Measurements from ENCODE around the gene CAMSAP2.
A peak's percentile ranks its signal among the peaks of the same experiment; 100 is the strongest.

Gene CAMSAP2, protein sequence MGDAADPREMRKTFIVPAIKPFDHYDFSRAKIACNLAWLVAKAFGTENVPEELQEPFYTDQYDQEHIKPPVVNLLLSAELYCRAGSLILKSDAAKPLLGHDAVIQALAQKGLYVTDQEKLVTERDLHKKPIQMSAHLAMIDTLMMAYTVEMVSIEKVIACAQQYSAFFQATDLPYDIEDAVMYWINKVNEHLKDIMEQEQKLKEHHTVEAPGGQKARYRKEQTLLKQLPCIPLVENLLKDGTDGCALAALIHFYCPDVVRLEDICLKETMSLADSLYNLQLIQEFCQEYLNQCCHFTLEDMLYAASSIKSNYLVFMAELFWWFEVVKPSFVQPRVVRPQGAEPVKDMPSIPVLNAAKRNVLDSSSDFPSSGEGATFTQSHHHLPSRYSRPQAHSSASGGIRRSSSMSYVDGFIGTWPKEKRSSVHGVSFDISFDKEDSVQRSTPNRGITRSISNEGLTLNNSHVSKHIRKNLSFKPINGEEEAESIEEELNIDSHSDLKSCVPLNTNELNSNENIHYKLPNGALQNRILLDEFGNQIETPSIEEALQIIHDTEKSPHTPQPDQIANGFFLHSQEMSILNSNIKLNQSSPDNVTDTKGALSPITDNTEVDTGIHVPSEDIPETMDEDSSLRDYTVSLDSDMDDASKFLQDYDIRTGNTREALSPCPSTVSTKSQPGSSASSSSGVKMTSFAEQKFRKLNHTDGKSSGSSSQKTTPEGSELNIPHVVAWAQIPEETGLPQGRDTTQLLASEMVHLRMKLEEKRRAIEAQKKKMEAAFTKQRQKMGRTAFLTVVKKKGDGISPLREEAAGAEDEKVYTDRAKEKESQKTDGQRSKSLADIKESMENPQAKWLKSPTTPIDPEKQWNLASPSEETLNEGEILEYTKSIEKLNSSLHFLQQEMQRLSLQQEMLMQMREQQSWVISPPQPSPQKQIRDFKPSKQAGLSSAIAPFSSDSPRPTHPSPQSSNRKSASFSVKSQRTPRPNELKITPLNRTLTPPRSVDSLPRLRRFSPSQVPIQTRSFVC (N-terminal part only)

GRCh38 chr1:200738327-200738948 lies at the start of gene CAMSAP2:
TSS of gene CAMSAP2 (plus strand) at chr1:200738893. CDS start at chr1:200739828, 935 bp downstream.
- DNase-seq, result peak; percentile 91

DNA sequence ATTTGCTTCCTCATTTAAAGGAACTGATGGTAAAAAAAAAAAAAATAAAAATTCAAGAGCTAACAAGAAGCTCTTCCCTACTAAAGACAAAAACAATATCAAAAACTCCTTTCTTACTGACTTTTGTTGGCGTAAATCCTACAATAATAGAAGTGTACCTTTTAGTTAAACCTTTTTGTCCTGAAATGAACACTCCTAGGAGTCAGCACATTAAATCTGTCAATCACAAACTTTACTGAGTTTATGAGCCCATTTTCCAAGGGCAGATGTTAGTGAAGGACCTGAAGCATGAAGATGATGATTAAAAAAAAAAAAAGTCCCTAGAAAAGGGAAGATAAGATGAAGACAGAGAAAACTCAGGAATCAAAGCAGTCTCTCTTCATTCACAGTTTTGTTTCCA lies 46.4 kb upstream of the CAMSAP2 start:
- DNase-seq, result no peak

DNA sequence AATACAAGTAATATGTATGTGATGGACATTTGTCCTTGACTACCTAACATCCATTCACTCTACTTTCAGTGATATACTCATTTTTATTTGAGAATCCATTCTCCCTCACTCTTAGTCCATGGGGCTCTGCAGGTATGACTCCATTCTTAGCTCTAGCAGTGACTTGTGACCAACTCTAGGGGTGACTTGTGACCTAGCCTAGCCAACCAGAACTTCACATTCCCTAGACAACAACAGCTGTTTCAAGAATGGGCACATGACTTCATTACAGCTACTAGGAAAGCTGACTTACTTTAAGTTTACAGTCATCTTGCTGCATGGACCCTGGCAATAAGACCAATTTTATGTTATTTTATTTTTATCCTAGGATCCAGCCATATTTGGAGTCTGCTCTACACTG lies 45.4 kb upstream of the CAMSAP2 start:
- no peak for DNase-seq

DNA sequence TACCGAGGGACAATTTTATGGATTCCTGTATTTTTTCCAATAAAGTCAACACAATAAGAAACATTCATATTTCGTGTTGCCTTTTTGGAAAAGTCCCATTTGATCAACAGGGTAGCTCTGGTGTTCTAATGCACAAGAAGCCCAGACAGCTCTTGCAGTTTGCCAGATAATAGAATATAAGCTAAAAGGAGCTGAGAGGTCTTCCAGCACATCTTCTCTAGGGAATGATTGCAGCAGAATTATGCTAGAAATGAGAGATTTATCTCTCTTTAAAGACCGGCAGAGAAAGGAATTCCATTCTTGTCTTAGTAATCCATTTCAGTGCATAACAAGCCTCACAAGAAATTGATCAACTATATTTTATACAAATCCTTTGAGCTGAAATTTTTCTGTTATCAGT lies 44.0 kb upstream of the CAMSAP2 start:
- DNase-seq, result no peak

DNA sequence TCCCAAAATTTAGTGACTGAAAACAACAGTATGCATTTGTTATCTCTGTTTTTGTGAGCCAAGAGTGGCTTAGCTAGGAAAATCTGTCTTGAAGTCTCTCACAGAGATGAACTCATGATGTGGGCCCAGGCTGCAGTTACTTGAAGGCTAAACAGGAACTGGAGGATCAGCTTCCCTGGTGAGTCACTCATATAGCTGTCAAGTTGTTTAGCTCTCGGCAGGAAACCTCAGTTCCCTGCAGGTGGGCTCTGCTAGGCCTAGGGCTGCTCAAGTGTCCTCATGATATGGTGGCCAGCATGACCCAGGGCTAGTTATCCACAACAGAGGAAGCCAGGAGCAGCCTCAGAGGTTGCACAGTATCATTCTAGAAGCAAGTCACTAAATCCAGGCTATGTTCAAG lies 38.8 kb upstream of the CAMSAP2 start:
- no peak for DNase-seq

GRCh38 chr1:200704986-200705500 lies 33.6 kb upstream of the CAMSAP2 start:
- no peak for DNase-seq

DNA sequence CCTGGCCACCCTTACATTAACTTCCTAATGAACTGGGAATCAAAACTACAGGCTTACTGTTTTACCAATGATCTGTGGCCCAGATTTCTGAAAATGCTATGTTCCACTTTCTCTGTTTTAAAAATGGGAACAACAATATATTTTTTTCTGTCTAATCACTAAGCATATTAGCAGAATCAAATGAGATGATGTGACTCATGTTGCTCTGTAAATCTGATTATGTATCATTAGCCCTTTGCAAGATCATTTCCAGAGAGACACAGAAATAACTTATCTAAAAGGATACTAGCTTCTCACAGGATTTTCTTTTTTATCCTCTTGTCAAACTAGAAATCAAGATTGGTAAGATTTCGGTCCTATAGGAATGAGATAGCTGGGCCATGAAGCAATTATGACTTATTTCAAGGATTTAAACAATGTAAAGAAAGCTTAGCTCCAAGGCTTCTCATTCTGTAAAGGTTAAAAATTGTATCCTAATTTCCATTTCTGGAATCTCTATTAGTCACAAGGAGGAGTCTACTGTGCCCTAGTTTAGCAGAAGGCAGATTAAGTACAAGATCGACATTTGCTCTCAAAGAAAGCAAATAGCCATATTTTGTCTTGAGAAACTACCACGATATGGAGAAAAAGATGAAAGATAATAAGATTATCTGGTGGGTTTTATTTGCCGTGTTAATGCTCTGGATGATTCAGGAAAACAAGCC lies 32.4 kb upstream of the CAMSAP2 start:
- DNase-seq, result no peak

GRCh38 chr1:200707116-200707515 lies 31.6 kb upstream of the CAMSAP2 start:
- no peak for DNase-seq

DNA sequence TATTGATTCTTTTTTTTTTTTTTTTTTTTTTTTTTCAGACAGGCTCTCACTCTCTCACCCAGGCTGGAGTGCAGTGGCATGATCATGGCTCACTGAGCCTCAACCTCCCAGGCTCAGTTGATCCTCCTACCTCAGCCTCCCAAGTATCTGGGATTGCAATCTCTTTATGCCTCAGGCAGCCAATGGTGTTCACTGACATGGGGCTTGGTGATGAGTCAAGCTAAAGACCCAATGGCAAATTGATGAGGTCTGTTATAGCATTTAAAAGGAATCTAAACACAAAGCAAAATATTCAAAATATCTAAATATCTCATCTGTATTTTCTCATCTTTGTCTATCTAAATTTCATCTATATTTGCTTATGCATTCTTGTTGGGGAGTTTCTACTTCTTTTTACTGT lies 30.5 kb upstream of the CAMSAP2 start:
- no peak for DNase-seq

GRCh38 chr1:200708769-200709168 lies 29.9 kb upstream of the CAMSAP2 start:
- DNase-seq, result no peak

DNA sequence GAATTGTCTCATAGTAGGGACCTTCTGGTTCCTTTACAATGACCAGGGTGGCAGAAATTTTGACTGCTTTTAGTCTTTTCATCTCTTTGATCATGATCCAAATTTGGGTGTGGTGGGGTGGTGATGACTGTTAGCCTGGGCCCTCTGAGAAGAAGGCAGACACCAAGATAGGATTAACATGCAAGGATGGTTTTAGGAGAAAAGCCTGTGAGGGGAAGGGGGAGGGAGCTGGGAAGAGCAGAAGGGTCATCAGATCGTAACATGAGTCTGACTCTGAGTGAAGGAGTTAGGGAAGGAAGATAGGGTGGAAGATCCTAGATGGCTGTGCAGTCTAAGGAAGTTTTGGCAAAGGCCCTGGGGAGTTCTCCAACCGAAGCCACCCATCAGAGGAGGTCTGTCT lies 28.5 kb upstream of the CAMSAP2 start:
- DNase-seq, result no peak

DNA sequence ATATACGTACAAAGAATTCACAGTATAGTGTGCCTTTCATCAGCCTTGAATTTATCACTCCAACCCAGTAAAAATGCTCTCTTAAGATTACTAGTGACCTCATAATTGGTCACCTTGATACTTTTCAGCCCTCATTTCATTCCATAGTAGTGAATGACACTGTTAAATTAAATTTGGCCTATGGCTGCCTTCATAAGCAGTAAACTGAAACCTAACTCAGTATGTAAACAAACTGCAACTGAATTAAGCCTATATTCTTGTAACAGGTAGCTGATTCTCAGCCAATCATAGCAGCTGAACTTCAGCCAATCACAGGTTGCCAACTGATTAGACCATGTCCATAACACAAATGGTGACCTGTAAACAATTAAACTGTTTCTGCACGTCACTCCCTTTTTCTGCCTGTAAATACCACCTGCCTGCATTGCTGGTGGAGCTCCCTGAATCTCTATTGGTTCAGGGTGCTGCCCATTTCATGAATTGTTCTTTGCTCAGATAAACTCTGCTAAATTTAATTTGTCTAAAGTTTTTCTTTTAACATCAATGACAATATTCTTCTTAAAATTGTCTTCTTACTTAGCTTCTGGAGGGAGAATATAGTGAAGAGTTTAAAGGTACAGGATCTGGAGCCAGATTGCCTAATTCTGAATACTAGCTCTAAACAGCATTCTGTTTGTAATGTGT lies 24.0 kb upstream of the CAMSAP2 start:
- DNase-seq, result no peak

GRCh38 chr1:200720199-200720598 lies 18.5 kb upstream of the CAMSAP2 start:
- DNase-seq, result no peak

DNA sequence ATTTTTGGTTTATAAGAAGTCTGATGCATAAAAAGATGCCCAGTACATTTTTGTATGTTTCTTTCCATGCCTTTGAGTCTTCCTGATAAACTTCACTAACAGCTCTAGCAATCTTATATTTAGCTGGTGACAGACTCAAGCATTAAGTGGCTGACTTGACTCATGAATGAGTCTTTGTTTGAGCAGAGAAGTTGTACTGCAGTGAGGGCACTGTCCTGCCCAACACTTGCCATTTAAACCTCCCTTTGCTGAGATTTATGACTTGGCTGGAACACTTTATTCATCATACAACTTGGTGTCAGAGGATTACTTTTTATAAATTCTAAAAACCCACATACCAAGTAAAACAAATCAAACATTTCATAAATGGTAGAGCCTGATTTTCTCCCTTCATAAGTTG lies 14.6 kb upstream of the CAMSAP2 start:
- no peak for DNase-seq

DNA sequence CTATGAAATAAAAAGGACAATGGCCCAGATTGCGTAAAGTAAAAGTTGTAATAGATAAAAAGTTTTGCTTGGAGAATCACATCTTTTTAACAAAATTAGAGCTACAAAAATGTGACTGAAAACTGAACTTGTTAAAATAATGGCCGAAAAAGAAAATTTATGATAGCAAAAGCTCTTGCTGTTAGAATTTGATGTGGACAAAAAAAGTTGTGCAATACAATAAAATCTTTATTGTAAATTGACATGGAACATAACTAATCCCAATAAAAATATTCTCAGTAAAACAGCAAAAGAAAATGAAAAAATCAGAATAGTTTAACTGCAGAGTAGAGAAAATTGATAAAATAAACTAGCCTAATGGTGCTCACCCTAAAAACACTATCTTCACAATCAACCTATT lies 11.4 kb upstream of the CAMSAP2 start:
- DNase-seq, result no peak

GRCh38 chr1:200729863-200730262 lies 8.8 kb upstream of the CAMSAP2 start:
- no peak for DNase-seq

GRCh38 chr1:200731654-200732332 lies 6.9 kb upstream of the CAMSAP2 start:
- DNase-seq, result no peak

GRCh38 chr1:200732438-200732837 lies 6.3 kb upstream of the CAMSAP2 start:
- no peak for DNase-seq

DNA sequence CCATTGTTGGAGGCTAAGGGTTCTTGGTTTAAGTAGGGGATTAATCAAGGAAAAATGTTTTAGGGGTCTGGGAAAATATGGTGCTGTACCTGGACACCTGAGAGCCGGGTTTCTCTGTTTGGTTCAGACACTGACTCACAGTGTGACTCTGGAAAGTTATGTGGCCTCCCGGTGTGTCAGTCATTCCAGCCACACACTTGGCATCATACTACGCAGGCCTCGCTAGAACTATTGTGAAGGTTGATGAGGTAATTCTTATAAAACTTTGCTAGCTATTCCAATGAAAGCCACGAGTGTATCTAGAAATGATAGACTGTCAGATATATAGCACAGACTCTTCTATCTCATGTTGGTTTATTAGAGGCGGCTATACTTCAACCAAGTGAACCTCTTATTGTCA lies 4.8 kb upstream of the CAMSAP2 start:
- DNase-seq, result no peak

DNA sequence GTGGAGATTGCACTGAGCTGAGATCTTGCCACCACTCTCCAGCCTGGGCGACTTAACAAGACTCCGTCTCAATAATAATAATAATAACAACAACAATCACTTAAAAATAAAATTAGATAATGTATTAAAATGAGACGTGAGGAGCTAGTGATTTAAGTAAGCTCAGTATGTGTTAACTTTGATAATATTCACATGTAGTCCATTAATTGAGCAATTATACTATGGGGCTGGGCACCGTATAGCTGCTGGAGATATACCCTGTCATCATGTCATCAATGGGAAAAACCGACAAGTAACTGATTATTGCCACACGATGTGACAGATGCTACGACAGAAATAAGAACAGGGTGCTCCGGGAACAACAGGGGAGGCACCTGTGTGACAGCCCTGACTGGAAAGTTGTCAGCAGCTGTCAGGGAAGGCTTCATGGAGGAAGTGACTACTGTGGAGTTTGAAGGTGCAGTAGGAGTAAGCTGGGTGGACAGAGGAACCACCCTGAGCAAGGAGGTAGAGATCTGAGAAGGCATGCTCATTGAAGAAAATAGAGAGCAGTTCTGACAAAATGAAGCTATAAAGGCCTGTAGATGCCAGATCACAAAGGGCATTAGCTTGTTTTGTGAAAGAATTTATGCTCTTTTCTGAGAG lies 924 bp upstream of the CAMSAP2 start:
- DNase-seq, result no peak
